PC-9 (cell line): ENCODE measurements around the gene TRAPPC5. TPM values are rescaled to one million over a fixed set of nuclear protein-coding genes. Genes with fewer than 3 reads are reported as not detected.

Source experiments
- BruUV-seq: library from RNA; stranded (reverse); fragments of 400-500 nt; replicated peaks from 2 replicates; lab custom pipeline; 2021; lab: Mats Ljungman, UMichigan
- CTCF ChIA-PET: fragments of 300-600 bp; sonication (Branson Sonifier 250); formaldehyde crosslinking; loops from one replicate; lab custom pipeline; 2022; ENCODE audit warnings: antibody characterized with exemption; lab: Charles Lee
- POLR2A ChIA-PET: fragments of 300-600 bp; sonication (Branson Sonifier 250); formaldehyde crosslinking; loops from one replicate; lab custom pipeline; 2022; ENCODE audit warnings: antibody characterized with exemption; ENCODE audit not compliant: unreplicated experiment; lab: Charles Lee
- DNase-seq, 2 experiments: peaks; one replicate each; pipeline versions ENCODE4 v3.0.0 to v3.0.0-alpha.2; 2015 to 2022; ENCODE audit warnings: mixed read lengths in 1 of 2
- H2AFZ ChIP-seq: fragments of 200-600 bp; sonication (generic); 2 replicates; pipeline ENCODE4 v1.8.1; 2017; ENCODE audit warnings: antibody characterized with exemption
- H3F3A ChIP-seq: fragments of 200-600 bp; sonication (generic); 2 replicates; pipeline ENCODE4 v1.8.1; 2017; ENCODE audit warnings: antibody characterized with exemption, mild to moderate bottlenecking, low read depth; ENCODE audit not compliant: insufficient read depth
- H3K27ac ChIP-seq: fragments of 200-600 bp; sonication (generic); 2 replicates; pipeline ENCODE4 v1.6.1; 2016; ENCODE audit warnings: mixed run types
- H3K27me3 ChIP-seq: fragments of 200-600 bp; sonication (generic); 2 replicates; pipeline ENCODE4 v1.6.1; 2016; ENCODE audit warnings: low read depth, mixed run types; ENCODE audit not compliant: insufficient read depth
- H3K36me3 ChIP-seq: fragments of 200-600 bp; sonication (generic); 2 replicates; pipeline ENCODE4 v1.6.1; 2016; ENCODE audit warnings: low read depth, mixed run types
- H3K4me1 ChIP-seq: fragments of 200-600 bp; sonication (generic); replicated peaks from 2 replicates; pipeline ENCODE4 v1.6.1; 2016; ENCODE audit warnings: mixed run types; ENCODE audit not compliant: insufficient read depth
- H3K4me2 ChIP-seq: fragments of 200-600 bp; sonication (generic); 2 replicates; pipeline ENCODE4 v1.6.1; 2017; ENCODE audit warnings: mixed run types
- H3K4me3 ChIP-seq: fragments of 200-600 bp; sonication (generic); 2 replicates; pipeline ENCODE4 v1.6.1; 2016; ENCODE audit warnings: mixed run types
- H3K79me2 ChIP-seq: fragments of 200-600 bp; sonication (generic); 2 replicates; pipeline ENCODE4 v1.6.1; 2017; ENCODE audit warnings: low read depth, mixed run types
- H3K9me2 ChIP-seq: fragments of 200-600 bp; sonication (generic); 2 replicates; pipeline ENCODE4 v1.8.1; 2017; ENCODE audit warnings: mild to moderate bottlenecking; ENCODE audit not compliant: insufficient read depth
- H3K9me3 ChIP-seq: fragments of 200-600 bp; sonication (generic); 2 replicates; pipeline ENCODE4 v1.8.1; 2016; ENCODE audit warnings: low read depth; ENCODE audit not compliant: insufficient read depth
- H4K20me1 ChIP-seq: fragments of 200-600 bp; sonication (generic); 2 replicates; pipeline ENCODE4 v1.8.1; 2017; ENCODE audit not compliant: insufficient read depth
- CTCF ChIP-seq: fragments of 200-600 bp; sonication (generic); conservative IDR thresholded peaks from 2 replicates; pipeline ENCODE4 v1.6.1; 2017; ENCODE audit warnings: mixed run types, antibody characterized with exemption, mild to moderate bottlenecking, moderate library complexity
- EZH2 ChIP-seq: fragments of 200-600 bp; sonication (generic); IDR thresholded peaks from 2 replicates; pipeline ENCODE4 v1.8.0; 2017; ENCODE audit warnings: antibody characterized with exemption, low read depth
- intact Hi-C: fragments of 100-400 bp; cut with micrococcal nuclease; formaldehyde crosslinking; loops from one replicate; pipeline ENCODE4 v1.10.0; 2022; ENCODE audit not compliant: unreplicated experiment
- total RNA-seq: library from RNA; stranded (reverse); gene quantifications from 2 replicates; pipeline ENCODE4 v1.2.3, GENCODE V29; 2021

TRAPPC5 gene
- total RNA-seq, 1 experiment from 2014 or later, result 103 TPM

DNA sequence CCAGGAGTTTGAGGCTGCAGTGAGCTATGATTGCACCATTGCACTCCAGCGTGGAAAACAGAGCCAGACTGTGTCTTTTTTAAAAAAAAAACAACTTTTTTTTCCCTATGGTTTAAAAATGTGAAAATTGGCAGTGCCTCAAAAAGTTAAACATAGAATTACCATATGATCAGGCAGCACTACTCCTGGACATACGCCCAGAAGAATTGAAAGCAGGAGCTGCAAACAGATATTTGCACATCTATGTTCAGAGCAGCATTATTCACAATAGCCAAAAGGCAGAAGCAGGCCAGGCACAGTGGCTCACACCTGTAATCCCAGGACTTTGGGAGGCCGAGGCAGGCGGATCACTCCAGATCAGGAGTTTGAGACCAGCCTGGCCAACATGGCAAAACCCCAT, 15.6 kb upstream of the TRAPPC5 start:
- H2AFZ ChIP-seq, result no peak overlapping the region
- ChIA-PET CTCF (interaction anchor here (0.7 kb wide), 1 partner anchor 723 kb away, joined by 3 read pairs; no protein-coding TSS in a partner anchor), POLR2A (no interaction called here)
- no TSS peak for BruUV-seq
- no peak overlapping the region for H3K4me2 ChIP-seq
- H3K27me3 ChIP-seq, result peaks cover 60% of the 10 kb centered on the region
- no peaks in the 10 kb centered on the region for H3K79me2 ChIP-seq
- no peaks in the 10 kb centered on the region for H4K20me1 ChIP-seq
- no peaks in the 10 kb centered on the region for H3F3A ChIP-seq
- no peaks in the 10 kb centered on the region for H3K9me2 ChIP-seq
- H3K27ac ChIP-seq, result no peak overlapping the region
- TF ChIP-seq EZH2 (no peak), CTCF (no peak)
- H3K9me3 ChIP-seq, result no peaks in the 10 kb centered on the region
- H3K4me1 ChIP-seq, result no peaks in the 10 kb centered on the region
- intact Hi-C loops, result no loop called here
- H3K36me3 ChIP-seq, result no peaks in the 10 kb centered on the region
- no peak for DNase-seq
- H3K4me3 ChIP-seq, result no peak overlapping the region

- ChIA-PET POLR2A (no interaction called here), CTCF (interaction anchor here (0.6 kb wide), 2 partner anchors 100 to 332 kb away, joined by 3 read pairs; no protein-coding TSS in a partner anchor)
- no peak within 1 kb of the TSS for H3K4me2 ChIP-seq
- no peak for DNase-seq
- H3K4me1 ChIP-seq, result peaks cover 4% of the 10 kb centered on the region; the same call in 1 of the 2 replicates
- no peaks in the 10 kb centered on the region for H3K36me3 ChIP-seq
- H3K27ac ChIP-seq, result no peak within 1 kb of the TSS
- no peak within 1 kb of the TSS for H3K4me3 ChIP-seq
- TF ChIP-seq CTCF (no peak), EZH2 (no peak)
- H3K9me3 ChIP-seq, result 0 out of 2 replicates have a peak, but pooled peaks cover under 1% of the 10 kb centered on the region
- H3K9me2 ChIP-seq, result no peaks in the 10 kb centered on the region
- BruUV-seq, result no TSS peak
- no peaks in the 10 kb centered on the region for H3K79me2 ChIP-seq
- H2AFZ ChIP-seq, result no peak within 1 kb of the TSS
- no peaks in the 10 kb centered on the region for H4K20me1 ChIP-seq
- intact Hi-C loops, result no loop called here
- H3F3A ChIP-seq, result no peaks in the 10 kb centered on the region
- peaks cover 71% of the 10 kb centered on the region for H3K27me3 ChIP-seq
These were observed 11.8 kb upstream of the TRAPPC5 start, which contains the start of gene RETN for GRCh38 chr19:7668842-7669241. Gene RETN (plus strand): TSS chr19:7669049. CDS start chr19:7669327, 278 bp downstream.

- no peaks in the 10 kb centered on the region for H4K20me1 ChIP-seq
- POLR2A ChIA-PET, result no interaction called here
- H3F3A ChIP-seq, result no peaks in the 10 kb centered on the region
- no TSS peak for BruUV-seq
- no peaks in the 10 kb centered on the region for H3K9me2 ChIP-seq
- 0 out of 2 replicates have a peak, but pooled peaks cover 3% of the 10 kb centered on the region for H3K9me3 ChIP-seq
- H3K4me3 ChIP-seq, result no peak overlapping the region
- CTCF ChIA-PET, result interaction anchor here (0.6 kb wide), 1 partner anchor 101 kb away, joined by 3 read pairs; no protein-coding TSS in a partner anchor
- H3K79me2 ChIP-seq, result no peaks in the 10 kb centered on the region
- peaks cover 8% of the 10 kb centered on the region; the same call in 1 of the 2 replicates for H3K4me1 ChIP-seq
- no peak for TF ChIP-seq CTCF
- TF ChIP-seq EZH2, result no peak
- H3K4me2 ChIP-seq, result no peak overlapping the region
- H3K27ac ChIP-seq, result no peak overlapping the region
- no peak for DNase-seq
- H3K36me3 ChIP-seq, result no peaks in the 10 kb centered on the region
- intact Hi-C loops, result loop anchor here (10.0 kb wide), 2 partner anchors 255 to 315 kb away; partner anchors contain the start of genes CTXN1 and SNAPC2
- H3K27me3 ChIP-seq, result peaks cover 69% of the 10 kb centered on the region
- no peak overlapping the region for H2AFZ ChIP-seq
These were observed 11.0 kb upstream of the TRAPPC5 start for GRCh38 chr19:7669641-7670040.
